MM.1S (cell line): Measurements from ENCODE around the gene FAM193A.

Experiments used
- DNase-seq: peaks from one replicate; pipeline ENCODE4 v3.0.0-alpha.2; 2015
- H2AFZ ChIP-seq: fragments of 300-600 bp; sonication (generic); 2 replicates; pipeline ENCODE4 v1.6.0; 2016; ENCODE audit warnings: antibody characterized with exemption, low read length
- H3F3A ChIP-seq: fragments of 300-600 bp; sonication (generic); 2 replicates; pipeline ENCODE4 v1.6.1; 2016; ENCODE audit warnings: mild to moderate bottlenecking, antibody characterized with exemption, low read length, moderate library complexity, mixed read lengths; ENCODE audit not compliant: insufficient read depth
- H3K27ac ChIP-seq: fragments of 300-600 bp; sonication (generic); 2 replicates; pipeline ENCODE4 v1.5.1; 2016; ENCODE audit warnings: mild to moderate bottlenecking, low read length
- H3K27me3 ChIP-seq: fragments of 300-600 bp; sonication (generic); replicated peaks from 2 replicates; pipeline ENCODE4 v1.6.0; 2016; ENCODE audit warnings: low read length; ENCODE audit not compliant: insufficient read depth
- H3K36me3 ChIP-seq: fragments of 300-600 bp; sonication (generic); replicated peaks from 2 replicates; pipeline ENCODE4 v1.6.1; 2016; ENCODE audit warnings: mild to moderate bottlenecking, low read length, mixed read lengths; ENCODE audit not compliant: insufficient read depth
- H3K4me1 ChIP-seq: fragments of 300-600 bp; sonication (generic); 2 replicates; pipeline ENCODE4 v1.6.1; 2016; ENCODE audit warnings: low read length, mixed read lengths
- H3K4me2 ChIP-seq: fragments of 300-600 bp; sonication (generic); 2 replicates; pipeline ENCODE4 v1.6.0; 2016; ENCODE audit warnings: low read depth, low read length
- H3K4me3 ChIP-seq: fragments of 300-600 bp; sonication (generic); 2 replicates; pipeline ENCODE4 v1.5.1; 2016; ENCODE audit warnings: low read length, mixed read lengths
- H3K79me2 ChIP-seq: fragments of 300-600 bp; sonication (generic); 2 replicates; pipeline ENCODE4 v1.6.1; 2016; ENCODE audit warnings: mixed run types, low read length, mixed read lengths
- H3K9ac ChIP-seq: fragments of 300-600 bp; sonication (generic); 2 replicates; pipeline ENCODE4 v1.6.1; 2016; ENCODE audit warnings: low read length, mixed read lengths
- H3K9me2 ChIP-seq: fragments of 300-600 bp; sonication (generic); replicated peaks from 2 replicates; pipeline ENCODE4 v1.6.1; 2016; ENCODE audit warnings: mild to moderate bottlenecking, low read length, mixed read lengths; ENCODE audit not compliant: insufficient read depth
- H3K9me3 ChIP-seq: fragments of 300-600 bp; sonication (generic); replicated peaks from 2 replicates; pipeline ENCODE4 v1.6.1; 2016; ENCODE audit warnings: mild to moderate bottlenecking, low read length, mixed read lengths; ENCODE audit not compliant: insufficient read depth
- H4K20me1 ChIP-seq: fragments of 300-600 bp; sonication (generic); 2 replicates; pipeline ENCODE4 v1.6.1; 2016; ENCODE audit warnings: mild to moderate bottlenecking, low read length, moderate library complexity, mixed read lengths; ENCODE audit not compliant: insufficient read depth
- EZH2 ChIP-seq: fragments of 300-600 bp; sonication (generic); optimal IDR thresholded peaks from 2 replicates; pipeline ENCODE3; 2017; ENCODE audit warnings: low read depth, mild to moderate bottlenecking, antibody characterized with exemption, low read length, mixed read lengths
- EZH2phosphoT487 ChIP-seq: fragments of 300-600 bp; sonication (generic); IDR thresholded peaks from 2 replicates; pipeline ENCODE4 v1.6.1; 2018; ENCODE audit warnings: antibody characterized with exemption, low read length
- TF ChIP-seq, protein P1 (sequence below): fragments of 300-600 bp; sonication (generic); IDR thresholded peaks from 2 replicates; pipeline ENCODE4 v1.5.1; 2016; ENCODE audit warnings: antibody characterized with exemption, low read length, mixed read lengths

The FAM193A gene

GRCh38 chr4:2745516-2745915 lies 209.1 kb downstream of the FAM193A start:
- H3K27ac ChIP-seq = peak overlapping the region; percentile 88

GRCh38 chr4:2745981-2746806 lies 209.7 kb downstream of the FAM193A start:
- Histone ChIP-seq H3K27me3 (no peaks in the 10 kb centered on the region), H3K79me2 (peaks cover 46% of the 10 kb centered on the region), H3K4me1 (peaks cover 40% of the 10 kb centered on the region), H3K9me3 (no peaks in the 10 kb centered on the region), H3K4me2 (peak overlapping the region; percentile 98), H3F3A (peaks cover 32% of the 10 kb centered on the region), H3K9ac (peak overlapping the region; percentile 71), H3K27ac (peak overlapping the region; percentile 88), H3K9me2 (no peaks in the 10 kb centered on the region), H4K20me1 (no peaks in the 10 kb centered on the region), H3K36me3 (peaks cover 7% of the 10 kb centered on the region; the same call in 1 of the 2 replicates), H3K4me3 (peak overlapping the region; percentile 43), H2AFZ (peak overlapping the region; percentile 17; the same call in 1 of the 2 replicates)
- peak; percentile 94 for DNase-seq
- TF ChIP-seq EZH2phosphoT487 (no peak), EZH2 (no peak)
- TF ChIP-seq, protein P1, sequence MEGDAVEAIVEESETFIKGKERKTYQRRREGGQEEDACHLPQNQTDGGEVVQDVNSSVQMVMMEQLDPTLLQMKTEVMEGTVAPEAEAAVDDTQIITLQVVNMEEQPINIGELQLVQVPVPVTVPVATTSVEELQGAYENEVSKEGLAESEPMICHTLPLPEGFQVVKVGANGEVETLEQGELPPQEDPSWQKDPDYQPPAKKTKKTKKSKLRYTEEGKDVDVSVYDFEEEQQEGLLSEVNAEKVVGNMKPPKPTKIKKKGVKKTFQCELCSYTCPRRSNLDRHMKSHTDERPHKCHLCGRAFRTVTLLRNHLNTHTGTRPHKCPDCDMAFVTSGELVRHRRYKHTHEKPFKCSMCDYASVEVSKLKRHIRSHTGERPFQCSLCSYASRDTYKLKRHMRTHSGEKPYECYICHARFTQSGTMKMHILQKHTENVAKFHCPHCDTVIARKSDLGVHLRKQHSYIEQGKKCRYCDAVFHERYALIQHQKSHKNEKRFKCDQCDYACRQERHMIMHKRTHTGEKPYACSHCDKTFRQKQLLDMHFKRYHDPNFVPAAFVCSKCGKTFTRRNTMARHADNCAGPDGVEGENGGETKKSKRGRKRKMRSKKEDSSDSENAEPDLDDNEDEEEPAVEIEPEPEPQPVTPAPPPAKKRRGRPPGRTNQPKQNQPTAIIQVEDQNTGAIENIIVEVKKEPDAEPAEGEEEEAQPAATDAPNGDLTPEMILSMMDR = no peak

More at GRCh38 chr4:2745516-2745915, 209.1 kb downstream of the FAM193A start:
- Histone ChIP-seq H3K9ac (peak overlapping the region; percentile 44; the same call in 1 of the 2 replicates), H3K4me3 (peak overlapping the region; percentile 5; the same call in 1 of the 2 replicates), H3K36me3 (peaks cover 7% of the 10 kb centered on the region; the same call in 1 of the 2 replicates), H3K9me2 (no peaks in the 10 kb centered on the region), H3K4me2 (peak overlapping the region; percentile 98), H3K27me3 (no peaks in the 10 kb centered on the region), H3K9me3 (no peaks in the 10 kb centered on the region), H3F3A (peaks cover 32% of the 10 kb centered on the region), H3K79me2 (peaks cover 40% of the 10 kb centered on the region), H2AFZ (no peak overlapping the region), H4K20me1 (no peaks in the 10 kb centered on the region), H3K4me1 (peaks cover 40% of the 10 kb centered on the region)
- no peak for DNase-seq
- TF ChIP-seq EZH2 = no peak
- TF ChIP-seq, protein P1 = no peak
- TF ChIP-seq EZH2phosphoT487 = no peak

GRCh38 chr4:2746891-2747695 lies 210.6 kb downstream of the FAM193A start:
- H3K9me3 ChIP-seq = no peaks in the 10 kb centered on the region
- H3K9me2 ChIP-seq = no peaks in the 10 kb centered on the region
- H3K4me2 ChIP-seq = peak overlapping the region; percentile 98
- no peak overlapping the region; the same call in 1 of the 2 replicates for H2AFZ ChIP-seq
- peak overlapping the region; percentile 88 for H3K27ac ChIP-seq
- H3K27me3 ChIP-seq = no peaks in the 10 kb centered on the region
- H4K20me1 ChIP-seq = no peaks in the 10 kb centered on the region
- H3K36me3 ChIP-seq = peaks cover 7% of the 10 kb centered on the region; the same call in 1 of the 2 replicates
- peaks cover 32% of the 10 kb centered on the region for H3F3A ChIP-seq
- peak overlapping the region; percentile 43 for H3K4me3 ChIP-seq
- H3K9ac ChIP-seq = peak overlapping the region; percentile 71
- TF ChIP-seq EZH2 = no peak
- no peak for TF ChIP-seq EZH2phosphoT487
- TF ChIP-seq, protein P1 = no peak
- H3K4me1 ChIP-seq = peaks cover 40% of the 10 kb centered on the region
- H3K79me2 ChIP-seq = peaks cover 52% of the 10 kb centered on the region
- no peak for DNase-seq
